Muscle of leg (tissue), 11 donors: ENCODE results near the gene SPPL2B. TPM values are rescaled to one million over a fixed set of nuclear protein-coding genes. Genes with fewer than 3 reads are reported as not detected.
"Not testable (repeated sequence)": the region's sequence is repeated elsewhere in the genome, so short reads cannot be mapped to it uniquely, and the experiment has no call there.

ENCODE experiments used
- DNase-seq: peaks from one replicate; pipeline ENCODE4 v3.0.0; 2013
- H3K27ac ChIP-seq: one replicate; pipeline ENCODE4 v1.5.1; 2013; ENCODE audit warnings: mild to moderate bottlenecking, low read length, control low read depth
- H3K27me3 ChIP-seq: one replicate; pipeline ENCODE4 v1.6.1; 2013; ENCODE audit warnings: low read length; ENCODE audit not compliant: control insufficient read depth, insufficient read depth
- H3K36me3 ChIP-seq: one replicate; pipeline ENCODE4 v1.6.1; 2013; ENCODE audit warnings: low read length; ENCODE audit not compliant: control insufficient read depth, insufficient read depth
- H3K4me1 ChIP-seq: one replicate; pipeline ENCODE4 v1.6.1; 2013; ENCODE audit warnings: low read length; ENCODE audit not compliant: control insufficient read depth, insufficient read depth
- H3K4me3 ChIP-seq: one replicate; pipeline ENCODE4 v1.5.1; 2013; ENCODE audit warnings: low read length, control low read depth
- H3K9me3 ChIP-seq: replicated peaks from 2 replicates; pipeline ENCODE4 v1.6.1; 2013; ENCODE audit warnings: low read depth, low read length; ENCODE audit not compliant: control insufficient read depth
- WGBS: methylation state at CpG from one replicate; pipeline ENCODE4 v1.1.5; 2013; ENCODE audit warnings: missing lambda C conversion rate; ENCODE audit not compliant: insufficient coverage; 5-methylcytosine and 5-hydroxymethylcytosine counted together
- polyA plus RNA-seq, 8 donors: library from polyadenylated mRNA; unstranded; fragments of 120-200 nt; gene quantifications; one replicate each; pipeline versions ENCODE4 v1.2.1 to v1.2.3, GENCODE V29; 2013; ENCODE audit warnings: inconsistent platforms in 1 of 8, low replicate concordance in 1 of 8; ENCODE audit not compliant: insufficient read length in 8 of 8, insufficient read depth in 1 of 8
- total RNA-seq: library from RNA; stranded (reverse); fragments of 120-200 nt; gene quantifications from one replicate; pipeline ENCODE4 v1.2.4, GENCODE V29; 2013

SPPL2B gene
- total and polyA plus RNA-seq, 9 donors, result 20.8 to 66.1 (median 45.4) TPM

GRCh38 chr19:2394442-2395292, 66.2 kb downstream of the SPPL2B start:
- Histone ChIP-seq H3K36me3 (no peaks in the 10 kb centered on the region), H3K4me3 (no peak overlapping the region), H3K27ac (no peak overlapping the region), H3K4me1 (no peaks in the 10 kb centered on the region), H3K27me3 (peaks cover 1% of the 10 kb centered on the region), H3K9me3 (no peaks in the 10 kb centered on the region)
- DNase-seq, result peak; percentile 40
- WGBS, result 60% methylated on average over 10 of the region's 27 CpGs

GRCh38 chr19:2395293-2395829, 66.9 kb downstream of the SPPL2B start:
- not testable (repeated sequence) for H3K36me3 ChIP-seq, H3K27me3 ChIP-seq, H3K9me3 ChIP-seq, H3K27ac ChIP-seq, H3K4me3 ChIP-seq, H3K4me1 ChIP-seq, DNase-seq
- 90% methylated on average over 11 of the region's 18 CpGs for WGBS

- H3K36me3 ChIP-seq, H3K27me3 ChIP-seq, H3K9me3 ChIP-seq, DNase-seq, H3K4me3 ChIP-seq, H3K27ac ChIP-seq, H3K4me1 ChIP-seq: not testable (repeated sequence)
- WGBS, result 80% methylated on average over 3 of the region's 7 CpGs
These were observed 68.7 kb downstream of the SPPL2B start for GRCh38 chr19:2397173-2397572.

GRCh38 chr19:2398735-2399305, 70.3 kb downstream of the SPPL2B start:
- Histone ChIP-seq H3K9me3 (no peaks in the 10 kb centered on the region), H3K36me3 (no peaks in the 10 kb centered on the region), H3K4me3 (no peak overlapping the region), H3K4me1 (no peaks in the 10 kb centered on the region), H3K27me3 (no peaks in the 10 kb centered on the region), H3K27ac (no peak overlapping the region)
- WGBS, result 76% methylated on average over 8 of the region's 14 CpGs
- DNase-seq, result no peak

- H3K4me3 ChIP-seq, result no peak overlapping the region
- no peaks in the 10 kb centered on the region for H3K27me3 ChIP-seq
- H3K27ac ChIP-seq, result no peak overlapping the region
- H3K4me1 ChIP-seq, result no peaks in the 10 kb centered on the region
- H3K9me3 ChIP-seq, result peaks cover 2% of the 10 kb centered on the region
- H3K36me3 ChIP-seq, result no peaks in the 10 kb centered on the region
- 100% methylated on average over 4 of the region's 4 CpGs for WGBS
- DNase-seq, result no peak
These were observed 71.1 kb downstream of the SPPL2B start for GRCh38 chr19:2399582-2399981.

Other genes starting within 250 kb of the SPPL2B start
- 7.4 TPM for gene MOB3A, start 232.4 kb upstream of the SPPL2B start, total RNA-seq
- 10 to 100 TPM; 14.7 to 22.1 (median 17.3) TPM for gene MOB3A, start 232.4 kb upstream of the SPPL2B start, polyA plus RNA-seq
- 1.8 TPM for gene IZUMO4, start 231.8 kb upstream of the SPPL2B start, total RNA-seq
- gene IZUMO4, start 231.8 kb upstream of the SPPL2B start, polyA plus RNA-seq, result 1 to 10 TPM; 1.7 to 4.0 (median 2.1) TPM
- gene AP3D1, start 177.1 kb upstream of the SPPL2B start, total RNA-seq, result 34.5 TPM
- 10 to 100 TPM; 57.2 to 82.8 (median 71.2) TPM for gene AP3D1, start 177.1 kb upstream of the SPPL2B start, polyA plus RNA-seq
- 5.6 TPM for gene DOT1L, start 164.8 kb upstream of the SPPL2B start, total RNA-seq
- gene DOT1L, start 164.8 kb upstream of the SPPL2B start, polyA plus RNA-seq, result 10 to 100 TPM; 14.4 to 24.8 (median 22.1) TPM
- gene PLEKHJ1, start 92.4 kb upstream of the SPPL2B start, total RNA-seq, result 72.9 TPM
- 10 to 100 TPM; 70.6 to 89.4 (median 76.1) TPM for gene PLEKHJ1, start 92.4 kb upstream of the SPPL2B start, polyA plus RNA-seq
- 23.8 TPM for gene SF3A2, start 91.9 kb upstream of the SPPL2B start, total RNA-seq
- gene SF3A2, start 91.9 kb upstream of the SPPL2B start, polyA plus RNA-seq, result 10 to 100 TPM; 54.7 to 89.9 (median 74.5) TPM
- 4.0 TPM for gene AMH, start 79.4 kb upstream of the SPPL2B start, total RNA-seq
- 10 to 100 TPM in 1 of 8 donors, 1 to 10 TPM in 7; 1.5 to 13.3 (median 7.4) TPM for gene AMH, start 79.4 kb upstream of the SPPL2B start, polyA plus RNA-seq
- 73.2 TPM for gene JSRP1, start 72.3 kb upstream of the SPPL2B start, total RNA-seq
- gene JSRP1, start 72.3 kb upstream of the SPPL2B start, polyA plus RNA-seq, result 100 to 1,000 TPM in 2 of 8 donors, 10 to 100 TPM in 6; 58.3 to 107 (median 86.5) TPM
- gene PEAK3, start 46.5 kb upstream of the SPPL2B start, total RNA-seq, result not detected
- gene PEAK3, start 46.5 kb upstream of the SPPL2B start, polyA plus RNA-seq, result under 1 TPM in 6 of 8 donors, not detected in 2; 0.04 to 0.12 (median 0.09) TPM
- not detected for gene LINGO3, start 20.5 kb upstream of the SPPL2B start, total RNA-seq
- gene LINGO3, start 20.5 kb upstream of the SPPL2B start, polyA plus RNA-seq, result under 1 TPM in 6 of 8 donors, not detected in 2; 0.07 to 0.15 (median 0.09) TPM
- 102 TPM for gene LSM7, start 98 bp upstream of the SPPL2B start, total RNA-seq
- gene LSM7, start 98 bp upstream of the SPPL2B start, polyA plus RNA-seq, result 100 to 1,000 TPM in 1 of 8 donors, 10 to 100 TPM in 7; 83.0 to 101 (median 94.8) TPM
- gene TMPRSS9, start 31.6 kb downstream of the SPPL2B start, total RNA-seq, result 0.18 TPM
- gene TMPRSS9, start 31.6 kb downstream of the SPPL2B start, polyA plus RNA-seq, result 1 to 10 TPM in 1 of 8 donors, under 1 TPM in 7; 0.11 to 1.3 (median 0.34) TPM
- 104 TPM for gene TIMM13, start 98.9 kb downstream of the SPPL2B start, total RNA-seq
- gene TIMM13, start 98.9 kb downstream of the SPPL2B start, polyA plus RNA-seq, result 100 to 1,000 TPM in 7 of 8 donors, 10 to 100 TPM in 1; 99.2 to 120 (median 107) TPM
- 55.2 TPM for gene LMNB2, start 128.3 kb downstream of the SPPL2B start, total RNA-seq
- 100 to 1,000 TPM in 2 of 8 donors, 10 to 100 TPM in 6; 61.0 to 103 (median 88.1) TPM for gene LMNB2, start 128.3 kb downstream of the SPPL2B start, polyA plus RNA-seq
- gene GADD45B, start 147.4 kb downstream of the SPPL2B start, total RNA-seq, result 16.4 TPM
- 10 to 100 TPM in 6 of 8 donors, 1 to 10 TPM in 2; 6.3 to 15.5 (median 12.7) TPM for gene GADD45B, start 147.4 kb downstream of the SPPL2B start, polyA plus RNA-seq